CD8-positive, alpha-beta memory T cell (primary cell): ENCODE results near the gene UTRN. TPM values are rescaled to one million over a fixed set of nuclear protein-coding genes. Genes with fewer than 3 reads are reported as not detected.

Experiments
- CTCF ChIA-PET: fragments of 350-600 bp; sonication (Branson Sonifier 250); formaldehyde crosslinking; loops from one replicate; lab custom pipeline; 2021; ENCODE audit warnings: antibody characterized with exemption; lab: Charles Lee
- POLR2A ChIA-PET: fragments of 350-600 bp; sonication (Branson Sonifier 250); formaldehyde crosslinking; loops from one replicate; lab custom pipeline; 2021; ENCODE audit warnings: antibody characterized with exemption; lab: Charles Lee
- DNase-seq, 5 donors: peaks; one replicate each; pipeline versions ENCODE4 v3.0.0 to v3.0.0-alpha.2; 2020 to 2022; ENCODE audit warnings: mixed read lengths in 1 of 5
- H3K27ac ChIP-seq: one replicate; pipeline ENCODE4 v1.7.0; 2013; ENCODE audit warnings: low read depth, mild to moderate bottlenecking, low read length, moderate library complexity
- H3K27me3 ChIP-seq: 2 replicates; pipeline ENCODE4 v1.7.0; 2013; ENCODE audit warnings: low read length, mild to moderate bottlenecking; ENCODE audit not compliant: insufficient read depth, poor library complexity, severe bottlenecking
- H3K36me3 ChIP-seq: 2 replicates; pipeline ENCODE4 v1.7.0; 2013; ENCODE audit warnings: mild to moderate bottlenecking, low read length, moderate library complexity; ENCODE audit not compliant: insufficient read depth
- H3K4me1 ChIP-seq: 2 replicates; pipeline ENCODE4 v1.7.0; 2013; ENCODE audit warnings: mild to moderate bottlenecking, low read length, moderate library complexity; ENCODE audit not compliant: insufficient read depth
- H3K4me3 ChIP-seq: 2 replicates; pipeline ENCODE4 v1.7.0; 2013; ENCODE audit warnings: mild to moderate bottlenecking, low read length
- H3K9me3 ChIP-seq: 2 replicates; pipeline ENCODE4 v1.7.0; 2013; ENCODE audit warnings: mild to moderate bottlenecking, low read length
- H3K27ac Mint-ChIP-seq, 8 donors: one replicate each; pipeline ENCODE4 v1.8.0; 2020 to 2021; ENCODE audit warnings: mixed read lengths in 8 of 8, mild to moderate bottlenecking in 6 of 8, inconsistent platforms in 3 of 8, moderate library complexity in 3 of 8
- H3K27me3 Mint-ChIP-seq, 2 donors: one replicate each; pipeline ENCODE4 v1.8.0; 2020 to 2021; ENCODE audit warnings: mixed read lengths in 2 of 2, mild to moderate bottlenecking in 1 of 2, moderate library complexity in 1 of 2
- H3K36me3 Mint-ChIP-seq, 3 donors: one replicate each; pipeline ENCODE4 v1.8.0; 2020 to 2021; ENCODE audit warnings: mixed read lengths in 3 of 3, inconsistent platforms in 1 of 3, mild to moderate bottlenecking in 1 of 3
- H3K4me1 Mint-ChIP-seq, 3 donors: one replicate each; pipeline ENCODE4 v1.8.0; 2020 to 2021; ENCODE audit warnings: mixed read lengths in 3 of 3, inconsistent platforms in 1 of 3, mild to moderate bottlenecking in 1 of 3
- H3K4me3 Mint-ChIP-seq, 7 donors: one replicate each; pipeline ENCODE4 v1.8.0; 2020 to 2021; ENCODE audit warnings: mixed read lengths in 7 of 7, mild to moderate bottlenecking in 6 of 7, moderate library complexity in 4 of 7, inconsistent platforms in 2 of 7
- H3K9me3 Mint-ChIP-seq, 5 donors: one replicate each; pipeline ENCODE4 v1.8.0; 2020 to 2022; ENCODE audit warnings: mixed read lengths in 5 of 5, mild to moderate bottlenecking in 3 of 5, moderate library complexity in 2 of 5, inconsistent platforms in 1 of 5
- polyA plus RNA-seq: library from polyadenylated mRNA; unstranded; fragments of 300-500 nt; fragmentation: Illumina TruSeq; gene quantifications from one replicate; pipeline ENCODE4 v1.2.3, GENCODE V29; 2021
- total RNA-seq, 2 experiments: library from RNA; stranded (reverse); gene quantifications; one replicate each; pipeline ENCODE4 v1.2.3, GENCODE V29; 2021

UTRN gene
- total and polyA plus RNA-seq, 3 experiments from 2014 or later, result 42.7 to 96.8 (median 42.8) TPM

DNA sequence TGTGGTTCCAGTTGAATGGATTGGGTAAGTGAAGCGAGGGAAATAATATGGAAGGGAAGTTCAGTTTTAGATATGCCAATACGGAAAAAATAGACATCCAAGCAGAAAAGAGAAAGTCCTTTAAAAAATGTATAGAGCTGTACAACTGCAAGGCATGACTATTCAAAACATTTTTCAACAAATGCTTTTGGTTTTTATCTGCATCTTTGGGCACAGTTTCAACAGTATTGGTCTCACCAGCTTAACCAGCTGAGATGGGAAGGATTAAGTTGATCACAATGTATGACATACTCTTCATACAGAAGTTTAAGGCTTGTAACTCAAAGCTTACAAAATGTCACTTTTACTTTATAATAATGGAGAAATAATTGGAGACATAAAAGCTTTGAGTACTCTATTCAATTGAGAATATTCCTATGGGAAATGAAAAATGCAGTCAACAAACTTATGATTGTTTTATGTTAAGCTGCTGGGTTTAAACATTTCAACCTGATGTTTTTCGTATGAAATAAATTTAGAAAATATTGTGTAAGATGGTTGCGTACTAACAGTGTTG, 16.3 kb upstream of the UTRN start:
- CTCF ChIA-PET, result no interaction called here
- Mint-ChIP-seq H3K4me3 (no peak overlapping the region), H3K27ac (no peak overlapping the region), H3K27me3 (no peaks in the 10 kb centered on the region), H3K4me1 (no peaks in the 10 kb centered on the region), H3K9me3 (no peaks in the 10 kb centered on the region), H3K36me3 (no peaks in the 10 kb centered on the region)
- POLR2A ChIA-PET, result no interaction called here
- Histone ChIP-seq H3K4me1 (no peaks in the 10 kb centered on the region), H3K4me3 (no peak overlapping the region), H3K27me3 (no peaks in the 10 kb centered on the region), H3K9me3 (no peaks in the 10 kb centered on the region), H3K27ac (no peak overlapping the region), H3K36me3 (no peaks in the 10 kb centered on the region)
- no peak for DNase-seq

- no peak overlapping the region for H3K27ac ChIP-seq
- no peaks in the 10 kb centered on the region for H3K9me3 ChIP-seq
- H3K27me3 Mint-ChIP-seq, result no peaks in the 10 kb centered on the region
- no peak overlapping the region for H3K4me3 Mint-ChIP-seq
- H3K4me1 Mint-ChIP-seq, result peaks cover 0 to 4% (median 0%) of the 10 kb centered on the region in 3 donors
- no peaks in the 10 kb centered on the region for H3K4me1 ChIP-seq
- H3K27me3 ChIP-seq, result no peaks in the 10 kb centered on the region
- peaks cover 0 to 2% (median 0%) of the 10 kb centered on the region in 3 donors for H3K36me3 Mint-ChIP-seq
- no peak for DNase-seq
- no peaks in the 10 kb centered on the region for H3K36me3 ChIP-seq
- H3K9me3 Mint-ChIP-seq, result no peaks in the 10 kb centered on the region
- no peak overlapping the region for H3K4me3 ChIP-seq
- no peak overlapping the region for H3K27ac Mint-ChIP-seq
- ChIA-PET CTCF (no interaction called here), POLR2A (no interaction called here)
Measured at GRCh38 chr6:144277174-144277573, 8.0 kb upstream of the UTRN start.

- POLR2A ChIA-PET, result no interaction called here
- Histone ChIP-seq H3K4me3 (no peak overlapping the region), H3K27me3 (no peaks in the 10 kb centered on the region), H3K36me3 (no peaks in the 10 kb centered on the region), H3K9me3 (no peaks in the 10 kb centered on the region), H3K4me1 (no peaks in the 10 kb centered on the region), H3K27ac (no peak overlapping the region)
- Mint-ChIP-seq H3K9me3 (no peaks in the 10 kb centered on the region), H3K36me3 (peaks cover 0 to 2% (median 0%) of the 10 kb centered on the region in 3 donors), H3K27ac (no peak overlapping the region), H3K4me3 (no peak overlapping the region), H3K4me1 (peaks cover 0 to 4% (median 0%) of the 10 kb centered on the region in 3 donors), H3K27me3 (no peaks in the 10 kb centered on the region)
- CTCF ChIA-PET, result no interaction called here
- no peak for DNase-seq
Measured at GRCh38 chr6:144277605-144278227, 7.4 kb upstream of the UTRN start.

DNA sequence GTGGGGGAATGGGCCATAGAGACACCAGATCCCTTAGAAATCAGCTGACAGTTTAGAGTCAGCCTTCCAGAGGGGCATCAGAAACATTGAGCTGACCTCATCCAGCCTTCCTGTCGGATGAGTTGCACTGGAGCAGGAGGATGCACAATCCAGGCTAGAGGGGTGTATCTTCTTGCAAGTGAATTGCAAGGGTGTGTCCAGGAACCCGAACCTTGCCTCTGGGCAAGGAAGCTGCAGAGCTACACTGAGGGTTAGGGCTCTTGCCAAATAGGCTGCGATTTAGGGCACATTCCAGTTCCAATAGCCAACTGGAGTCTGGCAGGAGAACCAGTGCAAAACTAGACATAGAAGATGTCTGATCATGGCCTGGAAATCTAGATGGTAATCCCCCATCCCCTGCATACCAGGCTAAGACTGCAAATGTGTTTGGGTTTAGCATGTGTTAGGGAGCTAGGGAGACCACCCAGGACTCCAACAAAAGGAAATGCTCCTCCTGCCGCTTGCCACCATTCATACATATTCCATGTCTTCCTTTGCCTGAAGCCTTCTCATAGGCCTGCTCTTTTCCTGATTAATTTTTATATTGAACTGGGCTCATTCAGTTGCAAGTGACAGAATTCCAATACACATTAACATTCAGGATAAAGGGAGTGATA, 6.3 kb upstream of the UTRN start:
- Histone ChIP-seq H3K4me1 (peaks cover 1% of the 10 kb centered on the region), H3K27ac (no peak overlapping the region), H3K27me3 (no peaks in the 10 kb centered on the region), H3K9me3 (no peaks in the 10 kb centered on the region), H3K36me3 (no peaks in the 10 kb centered on the region), H3K4me3 (no peak overlapping the region)
- no peaks in the 10 kb centered on the region for H3K27me3 Mint-ChIP-seq
- no peak for DNase-seq
- CTCF ChIA-PET, result no interaction called here
- peaks cover 0 to 2% (median 0%) of the 10 kb centered on the region in 3 donors for H3K36me3 Mint-ChIP-seq
- POLR2A ChIA-PET, result no interaction called here
- no peak overlapping the region for H3K27ac Mint-ChIP-seq
- no peaks in the 10 kb centered on the region for H3K9me3 Mint-ChIP-seq
- no peak overlapping the region for H3K4me3 Mint-ChIP-seq
- peaks cover 2 to 7% (median 3%) of the 10 kb centered on the region in 3 donors for H3K4me1 Mint-ChIP-seq

DNA sequence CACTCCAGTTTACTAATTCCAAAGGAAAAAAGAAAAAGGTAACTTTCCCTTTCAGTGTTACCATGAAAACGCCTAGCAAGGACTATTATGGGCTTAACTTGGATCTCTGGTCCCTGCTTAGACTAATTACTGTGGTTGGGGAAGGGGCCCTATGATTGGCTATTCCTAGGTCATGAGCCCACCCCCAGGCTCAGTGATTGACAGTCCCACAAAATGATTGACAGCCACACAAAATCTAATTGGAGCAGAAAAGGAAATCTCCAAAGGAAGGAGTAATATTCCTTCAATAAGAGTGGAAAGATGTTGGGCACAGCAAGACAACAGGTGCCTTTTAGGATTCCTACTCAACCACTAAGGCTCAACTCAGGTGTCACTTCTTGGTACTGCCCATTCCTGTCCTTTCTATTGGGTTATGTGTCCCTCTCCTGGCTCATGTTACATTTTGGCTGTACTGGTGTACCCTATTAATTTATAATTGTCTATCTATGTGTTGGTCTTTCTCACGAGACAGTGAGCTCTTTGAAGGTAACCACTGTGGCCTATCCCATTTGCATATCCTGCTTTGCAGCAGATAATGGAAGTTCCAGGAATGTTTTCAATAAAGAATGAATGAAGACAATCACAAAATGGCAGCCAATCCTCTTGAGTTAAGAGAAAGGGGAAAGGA, 5.5 kb upstream of the UTRN start:
- no peaks in the 10 kb centered on the region for H3K27me3 ChIP-seq
- DNase-seq, result no peak
- POLR2A ChIA-PET, result no interaction called here
- peaks cover 9% of the 10 kb centered on the region for H3K4me1 ChIP-seq
- CTCF ChIA-PET, result interaction anchor here (1.0 kb wide), 1 partner anchor 178 kb away, joined by 3 read pairs; no protein-coding TSS in a partner anchor
- no peak overlapping the region for H3K4me3 ChIP-seq
- H3K36me3 Mint-ChIP-seq, result peaks cover 0 to 2% (median 0%) of the 10 kb centered on the region in 3 donors
- H3K9me3 ChIP-seq, result no peaks in the 10 kb centered on the region
- H3K27me3 Mint-ChIP-seq, result no peaks in the 10 kb centered on the region
- H3K27ac Mint-ChIP-seq, result no peak overlapping the region
- no peaks in the 10 kb centered on the region for H3K9me3 Mint-ChIP-seq
- H3K27ac ChIP-seq, result no peak overlapping the region
- no peak overlapping the region for H3K4me3 Mint-ChIP-seq
- no peaks in the 10 kb centered on the region for H3K36me3 ChIP-seq
- peaks cover 10 to 16% (median 11%) of the 10 kb centered on the region in 3 donors for H3K4me1 Mint-ChIP-seq

- H3K27me3 Mint-ChIP-seq, result no peaks in the 10 kb centered on the region
- peaks cover 21 to 37% (median 29%) of the 10 kb centered on the region in 3 donors for H3K4me1 Mint-ChIP-seq
- peaks cover 0 to 10% (median 2%) of the 10 kb centered on the region in 3 donors for H3K36me3 Mint-ChIP-seq
- H3K27ac Mint-ChIP-seq, result peak overlapping the region in 6 of 8 donors; percentile 30 to 61 (median 47)
- no peaks in the 10 kb centered on the region for H3K27me3 ChIP-seq
- H3K27ac ChIP-seq, result no peak overlapping the region
- H3K4me3 Mint-ChIP-seq, result peak overlapping the region; percentile 91 to 99 (median 97)
- no peaks in the 10 kb centered on the region for H3K36me3 ChIP-seq
- H3K9me3 ChIP-seq, result no peaks in the 10 kb centered on the region
- CTCF ChIA-PET, result no interaction called here
- no peaks in the 10 kb centered on the region for H3K9me3 Mint-ChIP-seq
- H3K4me1 ChIP-seq, result peaks cover 16% of the 10 kb centered on the region
- H3K4me3 ChIP-seq, result peak overlapping the region; percentile 90
- no peak for DNase-seq
- POLR2A ChIA-PET, result no interaction called here
Measured at GRCh38 chr6:144283646-144284477, 1.3 kb upstream of the UTRN start.

DNA sequence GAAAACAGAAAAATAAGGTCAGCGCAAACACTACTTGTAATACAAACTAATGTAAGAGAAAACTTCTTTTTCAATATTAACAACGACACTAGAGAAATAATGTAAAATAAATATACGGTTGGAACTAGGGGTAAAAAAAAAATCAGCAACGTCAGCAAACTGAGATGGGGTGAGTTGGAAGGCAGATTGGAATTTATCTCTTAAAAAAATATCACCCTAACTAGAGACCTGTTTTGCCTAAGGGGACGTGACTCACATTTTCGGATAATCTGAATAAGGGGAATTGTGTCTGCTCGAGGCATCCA, 705 bp upstream of the UTRN start:
- H3K9me3 Mint-ChIP-seq, result no peaks in the 10 kb centered on the region
- Histone ChIP-seq H3K36me3 (no peaks in the 10 kb centered on the region), H3K27ac (peak overlapping the region; percentile 38), H3K4me3 (peak overlapping the region; percentile 90), H3K4me1 (peaks cover 16% of the 10 kb centered on the region), H3K9me3 (no peaks in the 10 kb centered on the region), H3K27me3 (no peaks in the 10 kb centered on the region)
- ChIA-PET POLR2A (no interaction called here), CTCF (no interaction called here)
- H3K27ac Mint-ChIP-seq, result peak overlapping the region in 6 of 8 donors; percentile 22 to 68 (median 47)
- H3K4me1 Mint-ChIP-seq, result peaks cover 23 to 37% (median 29%) of the 10 kb centered on the region in 3 donors
- peaks cover 0 to 10% (median 2%) of the 10 kb centered on the region in 3 donors for H3K36me3 Mint-ChIP-seq
- no peak for DNase-seq
- H3K27me3 Mint-ChIP-seq, result no peaks in the 10 kb centered on the region
- peak overlapping the region; percentile 91 to 99 (median 97) for H3K4me3 Mint-ChIP-seq
